Mammary epithelial cell (primary cell): Measurements from ENCODE around the gene C1orf52.

Source experiments
- EZH2 ChIP-seq: IDR thresholded peaks from 2 replicates; pipeline ENCODE4 v1.6.1; 2012; ENCODE audit warnings: low read length, inconsistent platforms, borderline replicate concordance
- TF ChIP-seq, protein P1 (sequence below), 2 donors: IDR thresholded peaks in 1 of 2; conservative IDR thresholded peaks in 1 of 2; 2 replicates each; pipeline ENCODE4 v1.5.1; 2011 to 2012; ENCODE audit warnings: inconsistent platforms in 2 of 2, low read length in 2 of 2, mild to moderate bottlenecking in 2 of 2, control low read depth in 1 of 2, low read depth in 1 of 2; ENCODE audit not compliant: insufficient read depth in 1 of 2; ENCODE audit errors: extremely low read depth in 1 of 2

DNA sequence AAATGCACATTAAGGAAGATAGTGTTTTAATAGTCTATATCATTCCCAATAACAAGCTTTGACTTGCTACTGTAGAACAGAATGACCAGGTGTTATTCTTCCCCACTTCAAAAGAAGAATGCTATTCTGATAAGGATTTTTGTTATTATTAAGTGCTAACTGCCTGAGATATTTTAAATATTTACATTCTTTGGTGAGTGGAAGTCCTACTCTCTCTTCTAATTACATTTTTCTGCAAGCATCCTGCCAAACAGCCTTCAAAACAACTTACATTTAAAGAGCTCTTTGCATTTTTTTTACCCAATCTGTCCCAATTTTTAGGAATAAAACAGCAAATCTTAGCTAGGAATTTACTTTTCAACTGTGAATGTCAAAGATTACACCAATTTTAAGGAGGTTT is 35.2 kb downstream of the C1orf52 start:
- TF ChIP-seq, protein P1, sequence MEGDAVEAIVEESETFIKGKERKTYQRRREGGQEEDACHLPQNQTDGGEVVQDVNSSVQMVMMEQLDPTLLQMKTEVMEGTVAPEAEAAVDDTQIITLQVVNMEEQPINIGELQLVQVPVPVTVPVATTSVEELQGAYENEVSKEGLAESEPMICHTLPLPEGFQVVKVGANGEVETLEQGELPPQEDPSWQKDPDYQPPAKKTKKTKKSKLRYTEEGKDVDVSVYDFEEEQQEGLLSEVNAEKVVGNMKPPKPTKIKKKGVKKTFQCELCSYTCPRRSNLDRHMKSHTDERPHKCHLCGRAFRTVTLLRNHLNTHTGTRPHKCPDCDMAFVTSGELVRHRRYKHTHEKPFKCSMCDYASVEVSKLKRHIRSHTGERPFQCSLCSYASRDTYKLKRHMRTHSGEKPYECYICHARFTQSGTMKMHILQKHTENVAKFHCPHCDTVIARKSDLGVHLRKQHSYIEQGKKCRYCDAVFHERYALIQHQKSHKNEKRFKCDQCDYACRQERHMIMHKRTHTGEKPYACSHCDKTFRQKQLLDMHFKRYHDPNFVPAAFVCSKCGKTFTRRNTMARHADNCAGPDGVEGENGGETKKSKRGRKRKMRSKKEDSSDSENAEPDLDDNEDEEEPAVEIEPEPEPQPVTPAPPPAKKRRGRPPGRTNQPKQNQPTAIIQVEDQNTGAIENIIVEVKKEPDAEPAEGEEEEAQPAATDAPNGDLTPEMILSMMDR (conservative IDR thresholded peaks at IDR 0.05 in 1 of 2, IDR thresholded peaks at IDR 0.05 in 1 of 2; ENCODE audit: extremely low read depth in 1 of 2, insufficient read depth in 1 of 2, low read depth in 1 of 2, low read length in 2 of 2), result no peak
- no peak for TF ChIP-seq EZH2
